AG04450 (cell line): Measurements from ENCODE around the gene OR2B2. TPM values are rescaled to one million over a fixed set of nuclear protein-coding genes. Genes with fewer than 3 reads are reported as not detected.
"Not testable (repeated sequence)": the region's sequence is repeated elsewhere in the genome, so short reads cannot be mapped to it uniquely, and the experiment has no call there.

Experiments
- CTCF ChIA-PET: fragments of 300-600, 350-600 bp; formaldehyde crosslinking; extraction: SDS; loops from one replicate; lab custom pipeline; 2022; ENCODE audit warnings: antibody characterized with exemption, inconsistent platforms; lab: Charles Lee
- POLR2A ChIA-PET: fragments of 350-600 bp; formaldehyde crosslinking; extraction: SDS; loops from one replicate; lab custom pipeline; 2021; ENCODE audit warnings: antibody characterized with exemption, inconsistent platforms; lab: Yijun Ruan, JAX
- DNase-seq: peaks from one replicate; pipeline ENCODE4 v3.0.0-alpha.2; 2011; ENCODE audit warnings: low read depth, low spot score
- H3K27ac ChIP-seq: one replicate; pipeline ENCODE4 v1.5.1; 2012; ENCODE audit warnings: low read depth, low read length, control low read depth
- H3K27me3 ChIP-seq: one replicate; pipeline ENCODE4 v1.6.0; 2012; ENCODE audit warnings: low read length; ENCODE audit not compliant: control insufficient read depth, insufficient read depth
- H3K4me3 ChIP-seq: 2 replicates; pipeline ENCODE4 v1.5.1; 2011; ENCODE audit warnings: mild to moderate bottlenecking, low read depth, low read length, control low read depth
- H3K9me3 ChIP-seq: 2 replicates; pipeline ENCODE4 v1.5.1; 2012; ENCODE audit warnings: low read length; ENCODE audit not compliant: control insufficient read depth, insufficient read depth
- CTCF ChIP-seq: IDR thresholded peaks from 2 replicates; pipeline ENCODE4 v1.5.1; 2011; ENCODE audit warnings: low read depth, low read length, control low read depth, inconsistent platforms
- polyA minus RNA-seq: library from RNA; depleted of rRNA, polyadenylated mRNA; stranded (reverse); fragments of >200 nt; gene quantifications from 2 replicates; pipeline ENCODE4 v1.2.3, GENCODE V29; 2011; rRNA and poly(A)+ RNA removed
- polyA plus RNA-seq: library from polyadenylated mRNA; depleted of rRNA; stranded (reverse); fragments of >200 nt; gene quantifications from 2 replicates; pipeline ENCODE4 v1.2.3, GENCODE V29; 2011; rRNA removed

The OR2B2 gene
- polyA plus RNA-seq (not detected in 2 replicates), polyA minus RNA-seq (not detected in 2 replicates)

- Histone ChIP-seq H3K9me3 (no peaks in the 10 kb centered on the region), H3K27ac (no peak within 1 kb of the TSS), H3K4me3 (no peak within 1 kb of the TSS), H3K27me3 (no peaks in the 10 kb centered on the region)
- POLR2A ChIA-PET, result no interaction called here
- DNase-seq, result no peak
- CTCF ChIA-PET, result interaction anchor here (1.6 kb wide), 1 partner anchor 140 kb away, joined by 3 read pairs; no protein-coding TSS in a partner anchor
- no peak for TF ChIP-seq CTCF
These were observed at the start of gene OR2B2 for GRCh38 chr6:27911956-27912446. Gene OR2B2 (minus strand): TSS chr6:27912396. CDS start chr6:27912319, 77 bp downstream.

- no peak overlapping the region for H3K4me3 ChIP-seq
- CTCF ChIA-PET, result no interaction called here
- no peak overlapping the region for H3K27ac ChIP-seq
- no peak for DNase-seq
- no peaks in the 10 kb centered on the region for H3K9me3 ChIP-seq
- no peaks in the 10 kb centered on the region for H3K27me3 ChIP-seq
- TF ChIP-seq CTCF, result no peak
- POLR2A ChIA-PET, result no interaction called here
These were observed 45.3 kb upstream of the OR2B2 start for GRCh38 chr6:27957516-27957915.

DNA sequence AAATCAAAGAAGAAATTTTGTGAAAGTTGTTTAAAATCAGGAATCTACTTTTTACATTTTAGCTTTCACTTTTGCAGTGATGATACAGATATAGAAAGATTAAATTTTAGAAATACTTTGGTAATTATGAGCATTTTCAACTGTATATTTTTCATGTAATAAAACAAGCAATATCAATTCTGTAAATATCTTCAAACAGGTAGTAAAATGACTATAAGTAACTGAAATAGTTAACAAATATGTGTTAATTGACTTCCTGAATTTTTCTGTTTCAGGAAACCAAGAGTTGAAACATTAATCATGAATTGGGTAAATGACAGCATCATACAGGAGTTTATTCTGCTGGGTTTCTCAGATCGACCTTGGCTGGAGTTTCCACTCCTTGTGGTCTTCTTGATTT, 44.7 kb upstream of the OR2B2 start, which contains the start of gene OR2B6:
OR2B6 (plus strand) TSS at position 301 of the 400 bp plus-strand sequence; CDS start at position 301, 0 bp downstream.
- DNase-seq, result no peak
- Histone ChIP-seq H3K27ac (no peak within 1 kb of the TSS), H3K4me3 (no peak within 1 kb of the TSS), H3K9me3 (no peaks in the 10 kb centered on the region), H3K27me3 (no peaks in the 10 kb centered on the region)
- TF ChIP-seq CTCF, result no peak
- CTCF ChIA-PET, result no interaction called here
- POLR2A ChIA-PET, result no interaction called here

GRCh38 chr6:27951040-27951439, 38.8 kb upstream of the OR2B2 start:
- ChIA-PET POLR2A (no interaction called here), CTCF (no interaction called here)
- Histone ChIP-seq H3K4me3 (no peak overlapping the region), H3K27me3 (no peaks in the 10 kb centered on the region), H3K9me3 (no peaks in the 10 kb centered on the region), H3K27ac (no peak overlapping the region)
- DNase-seq, result no peak
- no peak for TF ChIP-seq CTCF

GRCh38 chr6:27948237-27948636, 36.0 kb upstream of the OR2B2 start:
- no peak for TF ChIP-seq CTCF
- H3K9me3 ChIP-seq, result no peaks in the 10 kb centered on the region
- no peaks in the 10 kb centered on the region for H3K27me3 ChIP-seq
- DNase-seq, result no peak
- no peak overlapping the region for H3K4me3 ChIP-seq
- CTCF ChIA-PET, result no interaction called here
- H3K27ac ChIP-seq, result no peak overlapping the region
- POLR2A ChIA-PET, result no interaction called here

DNA sequence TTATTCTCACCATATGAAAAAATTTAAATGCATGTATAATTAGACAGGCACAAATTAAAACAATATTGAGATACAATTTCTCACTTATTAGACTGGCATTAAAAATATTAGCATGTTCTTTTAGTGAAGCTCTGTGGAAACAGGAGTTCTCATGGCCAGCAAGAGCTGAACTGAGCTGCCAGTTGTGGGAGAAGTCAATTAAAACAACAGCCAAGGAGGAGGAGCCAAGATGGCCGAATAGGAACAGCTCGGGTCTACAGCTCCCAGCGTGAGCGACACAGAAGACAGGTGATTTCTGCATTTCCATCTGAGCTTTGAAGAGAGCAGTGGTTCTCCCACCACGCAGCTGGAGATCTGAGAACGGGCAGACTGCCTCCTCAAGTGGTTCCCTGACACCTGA, 30.9 kb upstream of the OR2B2 start:
- H3K4me3 ChIP-seq, H3K27ac ChIP-seq, DNase-seq, POLR2A ChIA-PET, CTCF ChIA-PET, H3K27me3 ChIP-seq, H3K9me3 ChIP-seq: not testable (repeated sequence)
